ENCODE data around the gene RBM33. TPM values are rescaled to one million over a fixed set of nuclear protein-coding genes. Genes with fewer than 3 reads are reported as not detected.
"Not testable (repeated sequence)": the region's sequence is repeated elsewhere in the genome, so short reads cannot be mapped to it uniquely, and the experiment has no call there.

Gene RBM33
- total RNA-seq, 2 experiments from 2014 or later, result 81.4 to 85.6 TPM

DNA sequence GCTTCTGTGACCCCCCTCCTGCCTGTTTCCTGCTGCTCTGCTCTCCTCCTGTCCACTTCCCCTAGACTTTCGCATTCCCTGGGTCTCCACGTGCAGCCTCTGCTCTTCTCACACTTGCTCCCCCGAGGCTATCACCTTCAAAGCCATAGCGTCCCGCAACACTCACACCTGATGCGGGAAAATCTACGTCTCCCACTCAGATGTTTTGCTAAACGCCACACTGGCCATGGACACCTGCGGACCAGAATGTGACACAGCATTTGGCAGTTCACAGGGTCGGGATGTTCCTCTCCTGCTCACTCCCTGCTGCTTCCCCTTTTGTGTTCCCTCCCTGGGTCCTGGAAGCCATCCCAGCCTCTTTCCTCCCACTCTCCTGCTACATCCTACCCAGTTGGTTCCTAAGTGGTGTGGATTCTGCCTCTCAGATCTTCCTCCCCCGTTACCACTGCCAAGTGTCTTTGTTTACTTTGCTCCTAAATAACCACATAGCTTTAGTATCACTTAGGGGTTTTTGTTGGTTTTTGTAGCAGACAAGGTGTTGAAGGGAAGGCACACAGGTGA, 33.7 kb upstream of the RBM33 start:
- no peak for ATAC-seq
- POLR2A ChIA-PET, result no interaction called here
- Mint-ChIP-seq H3K4me1 (ENCODE audit: low read depth) (no peaks in the 10 kb centered on the region), H3K27me3 (ENCODE audit: low read depth) (peaks cover 6% of the 10 kb centered on the region), H3K27ac (no peak overlapping the region), H3K4me3 (no peak overlapping the region), H3K36me3 (ENCODE audit: low read depth) (peaks cover 6% of the 10 kb centered on the region), H3K9me3 (ENCODE audit: insufficient read depth) (no peaks in the 10 kb centered on the region)
- CTCF ChIA-PET, result interaction anchor here (0.6 to 1.5 kb wide), 2 partner anchors 11 to 1214 kb away, joined by 3 to 6 read pairs; no protein-coding TSS in a partner anchor
- no peak for DNase-seq

DNA sequence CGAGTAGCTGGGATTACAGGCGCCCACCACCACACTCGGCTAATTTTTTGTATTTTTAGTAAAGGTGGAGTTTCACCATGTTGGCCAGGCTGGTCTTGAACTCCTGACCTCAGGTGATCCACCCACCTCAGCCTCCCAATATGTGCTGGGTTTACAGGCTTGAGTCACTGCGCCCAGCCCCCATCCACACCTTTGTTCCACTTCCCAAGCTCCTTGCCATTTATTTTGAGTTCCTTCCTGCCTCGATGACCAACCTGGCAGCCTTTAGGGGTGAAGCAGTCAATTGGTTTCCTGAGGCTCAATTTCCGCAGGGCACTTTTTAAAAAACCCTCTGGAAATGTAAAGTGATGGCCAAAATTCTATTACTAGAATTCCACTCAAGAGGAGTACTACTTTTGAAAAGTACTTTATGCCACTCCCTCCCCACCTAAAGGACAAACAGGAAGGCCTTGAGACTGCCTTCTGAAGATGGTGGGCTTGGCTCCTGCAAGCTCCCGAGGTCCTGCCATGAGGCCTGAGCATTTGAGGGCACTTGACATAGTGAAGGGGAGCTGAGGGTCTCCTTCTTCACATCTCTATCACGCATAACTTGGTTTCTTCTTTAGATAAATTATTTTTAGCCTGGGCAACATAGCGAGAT, 32.5 kb upstream of the RBM33 start:
- peaks cover 11% of the 10 kb centered on the region for H3K36me3 Mint-ChIP-seq (ENCODE audit: low read depth)
- no peaks in the 10 kb centered on the region for H3K9me3 Mint-ChIP-seq (ENCODE audit: insufficient read depth)
- ChIA-PET POLR2A (no interaction called here), CTCF (interaction anchor here (1.5 kb wide), 1 partner anchor 13 kb away, joined by 6 read pairs; no protein-coding TSS in a partner anchor)
- H3K4me1 Mint-ChIP-seq (ENCODE audit: low read depth), result no peaks in the 10 kb centered on the region
- no peak overlapping the region for H3K4me3 Mint-ChIP-seq
- no peak overlapping the region for H3K27ac Mint-ChIP-seq
- H3K27me3 Mint-ChIP-seq (ENCODE audit: low read depth), result peaks cover 6% of the 10 kb centered on the region
- DNase-seq, result no peak
- no peak for ATAC-seq

DNA sequence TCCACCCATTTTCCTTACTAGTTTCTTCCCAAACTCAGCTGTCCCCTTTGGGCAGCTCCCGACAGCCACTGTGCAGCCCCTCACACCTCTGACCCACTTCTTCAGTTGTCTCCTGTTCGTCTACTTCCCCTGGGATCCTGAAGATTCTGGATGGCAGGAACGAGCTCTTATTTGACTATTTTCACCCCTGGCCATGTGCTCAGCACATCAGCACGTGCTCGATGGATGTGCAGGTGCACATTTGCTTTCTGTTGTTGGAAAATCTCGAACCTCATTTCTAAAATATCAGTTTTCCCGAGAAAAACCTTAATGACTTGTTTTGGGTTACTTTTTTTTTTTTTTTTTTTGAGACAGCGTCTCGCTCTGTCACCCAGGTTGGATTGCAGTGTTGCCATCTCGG, 31.8 kb upstream of the RBM33 start:
- no peaks in the 10 kb centered on the region for H3K9me3 Mint-ChIP-seq (ENCODE audit: insufficient read depth)
- H3K27me3 Mint-ChIP-seq (ENCODE audit: low read depth), result peaks cover 6% of the 10 kb centered on the region
- ChIA-PET CTCF (interaction anchor here (2.1 kb wide), 1 partner anchor 14 kb away, joined by 14 read pairs; no protein-coding TSS in a partner anchor), POLR2A (interaction anchor here (0.5 kb wide), 1 partner anchor 173 kb away, joined by 3 read pairs; no protein-coding TSS in a partner anchor)
- no peak overlapping the region for H3K27ac Mint-ChIP-seq
- DNase-seq, result no peak
- H3K36me3 Mint-ChIP-seq (ENCODE audit: low read depth), result peaks cover 12% of the 10 kb centered on the region
- no peak for ATAC-seq
- H3K4me3 Mint-ChIP-seq, result no peak overlapping the region
- H3K4me1 Mint-ChIP-seq (ENCODE audit: low read depth), result no peaks in the 10 kb centered on the region

DNA sequence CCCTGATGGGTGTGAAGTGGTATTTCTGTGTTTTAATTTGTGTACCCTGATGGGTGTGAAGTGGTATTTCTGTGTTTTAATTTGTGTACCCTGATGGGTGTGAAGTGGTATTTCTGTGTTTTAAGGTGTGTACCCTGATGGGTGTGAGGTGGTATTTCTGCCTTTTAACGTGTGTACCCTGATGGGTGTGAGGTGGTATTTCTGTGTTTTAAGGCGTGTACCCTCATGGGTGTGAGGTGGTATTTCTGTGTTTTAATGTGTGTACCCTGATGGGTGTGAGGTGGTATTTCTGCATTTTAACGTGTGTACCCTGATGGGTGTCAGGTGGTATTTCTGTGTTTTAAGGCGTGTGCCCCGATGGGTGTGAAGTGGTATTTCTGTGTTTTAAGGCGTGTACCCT, 29.4 kb upstream of the RBM33 start:
- H3K27ac Mint-ChIP-seq; CTCF ChIA-PET; H3K9me3 Mint-ChIP-seq (ENCODE audit: insufficient read depth); H3K4me3 Mint-ChIP-seq; POLR2A ChIA-PET; ATAC-seq; DNase-seq; H3K27me3 Mint-ChIP-seq (ENCODE audit: low read depth); H3K4me1 Mint-ChIP-seq (ENCODE audit: low read depth): not testable (repeated sequence)
- H3K36me3 Mint-ChIP-seq (ENCODE audit: low read depth), result peaks cover 12% of the 10 kb centered on the region

DNA sequence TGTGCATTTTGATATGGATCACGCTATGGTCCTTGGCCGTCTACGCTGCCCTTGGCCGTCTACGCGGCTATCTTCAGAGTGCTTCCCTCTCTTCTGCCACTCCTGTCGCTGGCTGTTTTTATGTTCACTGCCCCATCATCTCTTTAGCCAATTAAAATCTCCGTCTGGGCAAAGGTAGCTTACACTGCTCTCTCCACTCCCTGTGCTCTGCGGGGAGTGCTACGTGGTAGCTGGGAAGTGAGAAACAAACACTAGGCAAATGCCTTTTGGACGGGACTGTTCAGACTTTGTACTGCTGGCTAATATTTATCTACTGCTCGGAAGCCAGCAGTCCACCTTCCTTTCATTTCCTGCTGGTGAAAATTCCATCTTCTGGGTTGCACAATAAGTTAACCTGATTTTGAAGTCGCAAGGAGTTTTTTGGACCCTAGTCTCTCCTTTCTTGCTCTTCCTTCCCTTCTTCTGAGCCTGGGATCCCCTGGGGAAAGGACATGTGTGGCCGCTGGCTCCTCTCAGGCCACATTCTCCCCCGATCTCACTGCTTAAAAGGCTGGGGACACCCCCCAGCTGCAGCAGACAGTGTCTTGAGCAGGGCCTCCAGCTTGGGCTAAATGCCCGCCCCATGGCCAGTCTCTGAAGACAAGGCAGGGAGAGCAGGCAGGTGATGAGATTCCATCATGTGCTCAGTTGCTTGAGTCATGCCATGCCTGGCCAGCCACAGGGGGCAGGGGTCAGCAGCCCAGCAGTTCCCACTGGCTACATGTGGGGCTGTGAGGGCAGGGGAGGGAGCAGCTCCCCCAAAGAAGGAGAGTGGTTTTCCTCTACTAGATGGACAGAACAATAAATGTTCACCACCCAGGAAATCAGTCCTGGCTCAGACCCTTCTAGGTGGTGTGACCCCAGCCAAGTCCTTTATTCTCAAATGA, 25.5 kb upstream of the RBM33 start:
- Mint-ChIP-seq H3K4me3 (no peak overlapping the region), H3K36me3 (ENCODE audit: low read depth) (peaks cover 12% of the 10 kb centered on the region), H3K9me3 (ENCODE audit: insufficient read depth) (no peaks in the 10 kb centered on the region), H3K27ac (no peak overlapping the region), H3K27me3 (ENCODE audit: low read depth) (peaks cover 7% of the 10 kb centered on the region), H3K4me1 (ENCODE audit: low read depth) (peaks cover 2% of the 10 kb centered on the region)
- ChIA-PET CTCF (interaction anchor here (0.7 to 1.1 kb wide), 3 partner anchors 20 to 195 kb away, joined by 3 to 4 read pairs (median 3); no protein-coding TSS in a partner anchor), POLR2A (no interaction called here)
- ATAC-seq (no peak), DNase-seq (no peak)

DNA sequence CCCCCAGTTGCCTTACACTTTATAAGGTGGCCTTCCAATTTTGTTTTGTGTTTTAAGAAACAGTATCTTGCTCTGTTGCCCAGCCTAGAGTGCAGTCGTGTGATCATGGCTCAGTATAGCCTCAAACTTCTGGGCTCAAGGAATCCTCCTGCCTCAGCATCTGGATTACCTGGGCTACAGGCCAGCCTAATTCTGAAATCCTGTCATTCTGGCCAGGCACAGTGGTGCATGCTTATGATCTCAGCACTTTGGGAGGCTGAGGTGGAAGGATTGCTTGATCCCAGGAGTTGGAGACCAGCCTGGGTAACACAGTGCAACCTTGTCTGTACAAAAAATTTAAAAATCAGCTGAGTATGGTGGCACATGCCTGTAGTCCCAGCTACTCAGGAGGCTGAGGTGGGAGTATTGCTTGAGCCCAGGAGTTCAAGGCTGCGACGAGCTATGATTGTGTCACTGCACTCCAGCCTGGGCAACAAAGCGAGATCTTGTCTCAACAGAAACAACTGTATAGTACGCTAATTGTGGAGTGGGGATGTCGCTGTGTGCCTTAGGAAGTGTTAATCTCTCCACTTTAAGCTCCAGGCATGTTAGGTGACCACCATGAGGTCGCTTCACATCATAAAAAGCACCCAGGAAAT, 24.7 kb upstream of the RBM33 start:
- no peaks in the 10 kb centered on the region for H3K9me3 Mint-ChIP-seq (ENCODE audit: insufficient read depth)
- no peak overlapping the region for H3K4me3 Mint-ChIP-seq
- H3K27me3 Mint-ChIP-seq (ENCODE audit: low read depth), result peaks cover 7% of the 10 kb centered on the region
- ChIA-PET CTCF (interaction anchor here (0.7 to 1.1 kb wide), 3 partner anchors 21 to 194 kb away, joined by 3 to 4 read pairs (median 3); no protein-coding TSS in a partner anchor), POLR2A (no interaction called here)
- no peak overlapping the region for H3K27ac Mint-ChIP-seq
- ATAC-seq (no peak), DNase-seq (no peak)
- peaks cover 11% of the 10 kb centered on the region for H3K36me3 Mint-ChIP-seq (ENCODE audit: low read depth)
- H3K4me1 Mint-ChIP-seq (ENCODE audit: low read depth), result peaks cover 2% of the 10 kb centered on the region

DNA sequence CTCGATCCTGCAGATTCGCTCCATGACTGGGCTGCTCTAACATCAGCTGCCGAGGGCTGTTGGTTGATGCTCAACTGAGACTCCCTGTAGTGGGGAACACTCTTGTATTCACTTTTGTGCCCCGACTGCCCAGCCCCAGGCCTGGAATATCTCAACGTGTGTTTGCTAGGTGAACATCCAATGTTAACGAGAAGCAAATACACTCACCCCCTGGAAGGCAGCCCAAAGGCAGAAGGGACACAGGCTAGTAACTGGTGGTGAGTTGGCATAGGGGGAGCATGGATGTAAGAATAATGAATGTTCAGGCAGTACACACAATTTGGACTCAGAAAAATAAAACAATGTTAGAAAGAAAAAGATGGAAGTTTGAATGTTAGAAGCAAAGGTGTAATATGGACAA, 24.0 kb upstream of the RBM33 start:
- peaks cover 2% of the 10 kb centered on the region for H3K4me1 Mint-ChIP-seq (ENCODE audit: low read depth)
- no peak for DNase-seq
- H3K36me3 Mint-ChIP-seq (ENCODE audit: low read depth), result peaks cover 6% of the 10 kb centered on the region
- H3K27me3 Mint-ChIP-seq (ENCODE audit: low read depth), result peaks cover 7% of the 10 kb centered on the region
- POLR2A ChIA-PET, result no interaction called here
- CTCF ChIA-PET, result interaction anchor here (1.1 kb wide), 2 partner anchors 22 to 148 kb away, joined by 3 to 4 read pairs; no protein-coding TSS in a partner anchor
- ATAC-seq, result no peak
- no peaks in the 10 kb centered on the region for H3K9me3 Mint-ChIP-seq (ENCODE audit: insufficient read depth)
- H3K27ac Mint-ChIP-seq, result no peak overlapping the region
- no peak overlapping the region for H3K4me3 Mint-ChIP-seq

DNA sequence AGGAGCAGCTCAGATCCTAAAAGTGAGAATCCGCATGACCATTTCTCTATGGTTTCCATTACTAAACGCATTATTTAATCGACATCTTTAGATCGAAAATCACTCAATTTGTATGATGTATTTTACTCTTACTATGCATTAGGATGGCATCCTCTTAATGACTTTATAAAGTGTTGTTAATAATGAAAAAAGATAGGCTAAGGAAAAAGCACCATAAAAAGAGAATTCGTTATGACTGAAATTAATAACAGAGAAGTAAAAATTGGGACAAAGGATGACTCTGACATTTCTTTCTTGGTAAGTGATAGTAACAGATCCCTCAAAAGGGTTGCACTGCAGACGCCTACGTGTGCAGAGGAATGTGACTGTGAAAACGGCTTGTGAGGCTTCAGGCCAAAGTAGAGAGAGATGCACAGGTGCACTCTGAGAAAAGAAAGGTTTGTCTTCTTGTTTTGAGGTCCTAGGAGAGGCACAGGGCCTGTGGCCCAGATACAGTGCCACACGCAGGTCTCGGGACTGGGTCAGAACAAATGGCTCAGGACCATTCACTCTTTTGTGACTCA, 23.0 kb upstream of the RBM33 start:
- Mint-ChIP-seq H3K27ac (no peak overlapping the region), H3K9me3 (ENCODE audit: insufficient read depth) (no peaks in the 10 kb centered on the region), H3K4me3 (no peak overlapping the region), H3K27me3 (ENCODE audit: low read depth) (peaks cover 7% of the 10 kb centered on the region), H3K36me3 (ENCODE audit: low read depth) (peaks cover 1% of the 10 kb centered on the region), H3K4me1 (ENCODE audit: low read depth) (peaks cover 2% of the 10 kb centered on the region)
- CTCF ChIA-PET, result interaction anchor here (1.5 kb wide), 1 partner anchor 22 kb away, joined by 5 read pairs; no protein-coding TSS in a partner anchor
- DNase-seq (no peak), ATAC-seq (no peak)
- POLR2A ChIA-PET, result interaction anchor here (1.4 kb wide), 1 partner anchor 22 kb away, joined by 3 read pairs; no protein-coding TSS in a partner anchor

DNA sequence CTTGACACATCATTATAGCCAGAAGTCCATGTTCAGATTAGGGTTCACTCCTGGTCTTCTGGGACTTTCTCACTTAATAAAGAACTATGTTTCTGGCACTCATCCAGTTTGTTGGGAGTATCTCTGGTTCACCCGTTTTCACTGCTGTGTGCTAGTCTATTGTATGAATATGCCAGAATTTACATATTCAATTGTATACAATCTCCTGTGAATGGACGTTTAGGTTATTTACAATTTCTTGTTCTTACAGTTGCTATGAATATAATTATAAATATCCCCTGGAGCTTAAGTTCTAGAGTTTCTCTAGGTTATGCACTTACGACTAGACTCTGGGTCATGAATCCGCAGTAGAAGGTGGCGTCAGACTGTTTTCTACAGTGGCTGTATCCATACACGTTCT, 20.0 kb upstream of the RBM33 start:
- POLR2A ChIA-PET, result no interaction called here
- no peak for DNase-seq
- Mint-ChIP-seq H3K36me3 (ENCODE audit: low read depth) (peaks cover 4% of the 10 kb centered on the region), H3K9me3 (ENCODE audit: insufficient read depth) (peaks cover 5% of the 10 kb centered on the region), H3K27ac (no peak overlapping the region), H3K4me3 (no peak overlapping the region), H3K4me1 (ENCODE audit: low read depth) (peaks cover 2% of the 10 kb centered on the region), H3K27me3 (ENCODE audit: low read depth) (peaks cover 7% of the 10 kb centered on the region)
- ATAC-seq, result no peak
- CTCF ChIA-PET, result interaction anchor here (1.1 kb wide), 1 partner anchor 26 kb away, joined by 6 read pairs; no protein-coding TSS in a partner anchor

DNA sequence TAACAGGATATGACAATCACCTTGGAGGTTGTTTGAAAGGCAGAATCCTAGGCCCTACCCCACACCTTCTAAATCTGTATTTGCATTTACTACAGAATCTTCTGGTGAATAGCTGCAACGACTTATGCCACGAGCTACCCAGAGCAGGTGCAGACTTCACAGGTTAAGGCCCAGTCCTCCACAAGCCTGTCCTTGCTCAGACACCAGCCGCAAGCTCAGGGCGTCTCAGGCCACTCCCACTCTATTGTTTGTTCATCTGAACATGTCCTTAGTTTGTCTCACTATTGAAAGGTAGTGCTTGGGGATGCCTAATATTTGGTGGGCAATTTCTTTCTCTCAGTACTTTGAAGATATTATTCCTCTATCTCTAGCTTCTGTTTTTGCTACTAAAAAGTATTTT, 18.9 kb upstream of the RBM33 start:
- Mint-ChIP-seq H3K27me3 (ENCODE audit: low read depth) (peaks cover 7% of the 10 kb centered on the region), H3K4me1 (ENCODE audit: low read depth) (peaks cover 6% of the 10 kb centered on the region), H3K36me3 (ENCODE audit: low read depth) (peaks cover 7% of the 10 kb centered on the region), H3K27ac (no peak overlapping the region), H3K4me3 (no peak overlapping the region), H3K9me3 (ENCODE audit: insufficient read depth) (peaks cover 13% of the 10 kb centered on the region)
- POLR2A ChIA-PET, result no interaction called here
- CTCF ChIA-PET, result interaction anchor here (0.8 to 1.0 kb wide), 2 partner anchors 28 to 109 kb away, joined by 3 read pairs; no protein-coding TSS in a partner anchor
- ATAC-seq (no peak), DNase-seq (no peak)

DNA sequence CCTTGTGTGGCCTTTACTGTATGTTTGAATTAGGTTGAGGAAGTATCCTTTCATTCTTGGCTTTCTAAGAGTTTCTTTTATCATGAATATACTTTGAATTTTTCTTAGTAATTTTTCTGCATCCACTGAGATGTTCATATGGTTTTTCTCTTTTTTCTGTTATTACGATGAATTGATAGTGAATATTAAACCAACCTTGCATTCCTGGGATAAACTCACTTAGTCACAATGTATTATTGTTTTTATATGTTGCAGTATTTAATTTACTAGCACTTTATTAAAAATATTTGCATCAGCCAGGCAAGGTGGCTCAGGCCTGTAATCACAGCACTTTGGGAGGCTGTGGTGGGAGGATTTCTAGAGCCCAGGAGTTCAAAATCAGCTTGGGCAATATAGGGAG, 15.3 kb upstream of the RBM33 start:
- no peak for DNase-seq
- no peak for ATAC-seq
- peaks cover 13% of the 10 kb centered on the region for H3K9me3 Mint-ChIP-seq (ENCODE audit: insufficient read depth)
- H3K36me3 Mint-ChIP-seq (ENCODE audit: low read depth), result peaks cover 7% of the 10 kb centered on the region
- peaks cover 16% of the 10 kb centered on the region for H3K27me3 Mint-ChIP-seq (ENCODE audit: low read depth)
- H3K4me1 Mint-ChIP-seq (ENCODE audit: low read depth), result peaks cover 5% of the 10 kb centered on the region
- POLR2A ChIA-PET, result no interaction called here
- no peak overlapping the region for H3K4me3 Mint-ChIP-seq
- CTCF ChIA-PET, result interaction anchor here (2.5 kb wide), 1 partner anchor 30 kb away, joined by 8 read pairs; no protein-coding TSS in a partner anchor
- no peak overlapping the region for H3K27ac Mint-ChIP-seq

Measured in activated CD8-positive, alpha-beta T cell treated with anti-CD3 and anti-CD28 coated beads, Interleukin-2, amount 10 ng/mL, durations not matched to agents 7 days and 5 days (primary cell).